Tibial nerve (tissue), 3 donors: ENCODE measurements around the gene PRKAG1.

ENCODE experiments used
- POLR2A ChIP-seq, 2 donors: fragments of 450-650 bp; IDR thresholded peaks; one replicate each; pipeline ENCODE4 v1.6.1; 2017; ENCODE audit warnings: antibody characterized with exemption in 2 of 2, mild to moderate bottlenecking in 2 of 2, moderate library complexity in 2 of 2
- TF ChIP-seq, protein P1 (sequence below), 5 experiments: fragments of 200-600 bp in 3 of 5; fragments of 450-650 bp in 2 of 5; sonication (generic) in 3 of 5; IDR thresholded peaks; one replicate each; pipeline ENCODE4 v1.5.1; 2016 to 2019; ENCODE audit warnings: antibody characterized with exemption in 5 of 5, mild to moderate bottlenecking in 3 of 5, moderate library complexity in 2 of 5

DNA sequence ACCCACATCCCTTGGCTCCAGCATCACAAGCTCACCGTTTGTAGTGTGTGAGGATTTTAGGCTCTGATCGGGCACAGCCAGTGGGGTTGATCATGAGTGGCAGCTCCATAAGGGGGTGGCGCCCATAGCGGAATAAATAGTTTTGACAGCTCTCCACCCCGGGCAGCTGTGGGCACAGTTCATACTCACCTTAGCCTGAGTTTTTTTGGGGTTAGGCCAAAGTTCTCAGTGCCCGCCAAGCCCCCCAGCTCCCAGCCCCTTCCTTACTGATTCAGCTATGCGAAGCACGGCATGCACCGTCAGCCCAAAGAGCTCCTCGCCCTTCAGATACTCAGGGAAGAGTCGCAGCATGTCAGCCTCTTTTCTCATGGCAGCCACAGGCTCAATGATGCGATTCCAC lies 6.0 kb upstream of the PRKAG1 start:
- TF ChIP-seq, protein P1, sequence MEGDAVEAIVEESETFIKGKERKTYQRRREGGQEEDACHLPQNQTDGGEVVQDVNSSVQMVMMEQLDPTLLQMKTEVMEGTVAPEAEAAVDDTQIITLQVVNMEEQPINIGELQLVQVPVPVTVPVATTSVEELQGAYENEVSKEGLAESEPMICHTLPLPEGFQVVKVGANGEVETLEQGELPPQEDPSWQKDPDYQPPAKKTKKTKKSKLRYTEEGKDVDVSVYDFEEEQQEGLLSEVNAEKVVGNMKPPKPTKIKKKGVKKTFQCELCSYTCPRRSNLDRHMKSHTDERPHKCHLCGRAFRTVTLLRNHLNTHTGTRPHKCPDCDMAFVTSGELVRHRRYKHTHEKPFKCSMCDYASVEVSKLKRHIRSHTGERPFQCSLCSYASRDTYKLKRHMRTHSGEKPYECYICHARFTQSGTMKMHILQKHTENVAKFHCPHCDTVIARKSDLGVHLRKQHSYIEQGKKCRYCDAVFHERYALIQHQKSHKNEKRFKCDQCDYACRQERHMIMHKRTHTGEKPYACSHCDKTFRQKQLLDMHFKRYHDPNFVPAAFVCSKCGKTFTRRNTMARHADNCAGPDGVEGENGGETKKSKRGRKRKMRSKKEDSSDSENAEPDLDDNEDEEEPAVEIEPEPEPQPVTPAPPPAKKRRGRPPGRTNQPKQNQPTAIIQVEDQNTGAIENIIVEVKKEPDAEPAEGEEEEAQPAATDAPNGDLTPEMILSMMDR (IDR thresholded peaks at IDR 0.05) = no peak
- TF ChIP-seq POLR2A (IDR thresholded peaks at IDR 0.05) = no peak
